Fibroblast of mammary gland (primary cell): ENCODE results near the gene RNH1.

Experiments used
- DNase-seq: peaks from one replicate; pipeline ENCODE4 v3.0.0-alpha.2; 2010; ENCODE audit warnings: low read depth
- H3K4me3 ChIP-seq: 2 replicates; pipeline ENCODE4 v1.5.1; 2011; ENCODE audit warnings: low read depth, mild to moderate bottlenecking, low read length, moderate library complexity; ENCODE audit not compliant: control insufficient read depth
- CTCF ChIP-seq: conservative IDR thresholded peaks from 2 replicates; pipeline ENCODE4 v1.5.1; 2011; ENCODE audit warnings: low read depth, low read length, inconsistent platforms; ENCODE audit not compliant: control insufficient read depth, insufficient read depth

RNH1 gene

GRCh38 chr11:490186-490929 lies 16.7 kb downstream of the RNH1 start:
- no peak overlapping the region for H3K4me3 ChIP-seq
- TF ChIP-seq CTCF = no peak
- no peak for DNase-seq

GRCh38 chr11:489610-490185 lies 17.3 kb downstream of the RNH1 start:
- H3K4me3 ChIP-seq = no peak overlapping the region
- TF ChIP-seq CTCF = no peak
- no peak for DNase-seq

- DNase-seq = no peak
- no peak overlapping the region for H3K4me3 ChIP-seq
- TF ChIP-seq CTCF = no peak
Measured at GRCh38 chr11:488992-489391, 18.1 kb downstream of the RNH1 start.

GRCh38 chr11:488579-488978 lies 18.5 kb downstream of the RNH1 start:
- H3K4me3 ChIP-seq = no peak overlapping the region
- DNase-seq = no peak
- no peak for TF ChIP-seq CTCF

- DNase-seq = no peak
- H3K4me3 ChIP-seq = no peak overlapping the region
- TF ChIP-seq CTCF = no peak
Measured at GRCh38 chr11:488062-488461, 19.0 kb downstream of the RNH1 start.

- no peak overlapping the region for H3K4me3 ChIP-seq
- no peak for TF ChIP-seq CTCF
Measured at GRCh38 chr11:487571-488021, 19.4 kb downstream of the RNH1 start.

More at GRCh38 chr11:487571-488021, 19.4 kb downstream of the RNH1 start:
- DNase-seq = no peak
